NCI-H82 (cell line): Measurements from ENCODE around the gene SDR39U1.
A peak's percentile ranks its signal among the peaks of the same experiment; 100 is the strongest.

ENCODE experiments used
- DNase-seq: peaks from one replicate; lab custom pipeline; 2025; lab: John Stamatoyannopoulos, UW

Gene SDR39U1

GRCh38 chr14:24441904-24442239 is 704 bp downstream of the SDR39U1 start:
- peak; percentile 80 for DNase-seq

GRCh38 chr14:24441485-24441884 is 1.1 kb downstream of the SDR39U1 start:
- no peak for DNase-seq

GRCh38 chr14:24440606-24441399 is 1.8 kb downstream of the SDR39U1 start:
- no peak for DNase-seq

- peak; percentile 80 for DNase-seq
These were observed 2.6 kb downstream of the SDR39U1 start for GRCh38 chr14:24439830-24440605.

- DNase-seq: no peak
These were observed 3.3 kb downstream of the SDR39U1 start for GRCh38 chr14:24439257-24439656.

- no peak for DNase-seq
These were observed 4.1 kb downstream of the SDR39U1 start for GRCh38 chr14:24438223-24439097.

GRCh38 chr14:24437736-24438067 is 4.9 kb downstream of the SDR39U1 start:
- DNase-seq: no peak

- DNase-seq: peak; percentile 85
These were observed 5.4 kb downstream of the SDR39U1 start for GRCh38 chr14:24437020-24437735.

- peak; percentile 70 for DNase-seq
These were observed 6.1 kb downstream of the SDR39U1 start for GRCh38 chr14:24436355-24437019.

GRCh38 chr14:24435998-24436354 is 6.6 kb downstream of the SDR39U1 start:
- DNase-seq: no peak

- no peak for DNase-seq
These were observed 7.3 kb downstream of the SDR39U1 start for GRCh38 chr14:24435192-24435810.

- no peak for DNase-seq
These were observed 7.9 kb downstream of the SDR39U1 start for GRCh38 chr14:24434676-24435075.

GRCh38 chr14:24434036-24434435 is 8.5 kb downstream of the SDR39U1 start:
- DNase-seq: no peak

- DNase-seq: no peak
These were observed 10.1 kb downstream of the SDR39U1 start for GRCh38 chr14:24432259-24433131.

GRCh38 chr14:24431569-24432258 is 10.9 kb downstream of the SDR39U1 start:
- peak; percentile 94 for DNase-seq

GRCh38 chr14:24430682-24431568 is 11.7 kb downstream of the SDR39U1 start:
- no peak for DNase-seq

GRCh38 chr14:24430143-24430681 is 12.4 kb downstream of the SDR39U1 start:
- DNase-seq: peak; percentile 70
